Measurements from ENCODE around the gene CYB5R3. TPM values are rescaled to one million over a fixed set of nuclear protein-coding genes. Genes with fewer than 3 reads are reported as not detected.

Gene CYB5R3
- polyA plus RNA-seq, 1 of the 3 experiments (the other 2 are of a cell fraction) = 106 TPM

GRCh38 chr22:42693055-42693762 is 44.0 kb upstream of the CYB5R3 start:
- Histone ChIP-seq H3K4me2 (no peak overlapping the region), H3F3A (replicated peaks; ENCODE audit: insufficient read depth) (no peaks in the 10 kb centered on the region), H3K9me2 (no peaks in the 10 kb centered on the region), H3K4me3 (ENCODE audit: low read depth in 2 of 2, low read length in 1 of 2) (no peak overlapping the region), H2AFZ (ENCODE audit: low read depth) (no peak overlapping the region), H3K27me3 (ENCODE audit: insufficient read depth) (no peaks in the 10 kb centered on the region), H3K27ac (ENCODE audit: low read depth in 2 of 2, low read length in 1 of 2) (no peak overlapping the region), H3K4me1 (ENCODE audit: control insufficient read depth in 1 of 2, insufficient read depth in 2 of 2, low read depth in 1 of 2, low read length in 1 of 2) (peaks cover 2 to 7% of the 10 kb centered on the region in 2 experiments; a peak in 2 of 4 replicates), H3K79me2 (ENCODE audit: insufficient read depth) (no peaks in the 10 kb centered on the region), H3K36me3 (replicated peaks in 1 of 2; ENCODE audit: control insufficient read depth in 1 of 2, insufficient read depth in 2 of 2, low read length in 1 of 2) (no peaks in the 10 kb centered on the region), H4K20me1 (ENCODE audit: insufficient read depth) (no peaks in the 10 kb centered on the region), H3K9ac (no peak overlapping the region), H3K9me3 (no peaks in the 10 kb centered on the region)
- no peak for TF ChIP-seq CTCF (IDR thresholded peaks at IDR 0.05)
- no peak for TF ChIP-seq RAD21 (IDR thresholded peaks at IDR 0.05; ENCODE audit: low read length)
- TF ChIP-seq POLR2AphosphoS5 (IDR thresholded peaks at IDR 0.05; ENCODE audit: low read depth, low read length) = no peak
- TF ChIP-seq, protein P1, sequence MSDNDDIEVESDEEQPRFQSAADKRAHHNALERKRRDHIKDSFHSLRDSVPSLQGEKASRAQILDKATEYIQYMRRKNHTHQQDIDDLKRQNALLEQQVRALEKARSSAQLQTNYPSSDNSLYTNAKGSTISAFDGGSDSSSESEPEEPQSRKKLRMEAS (IDR thresholded peaks at IDR 0.05; ENCODE audit: low read depth) = no peak
- 100% methylated on average over 17 of the region's 51 CpGs for WGBS (ENCODE audit: low lambda C conversion rate)
- no peak for DNase-seq
- POLR2A ChIA-PET = no interaction called here
- CTCF ChIA-PET = interaction anchor here (1.0 kb wide), 1 partner anchor 8 kb away, joined by 3 read pairs; no protein-coding TSS in a partner anchor

DNA sequence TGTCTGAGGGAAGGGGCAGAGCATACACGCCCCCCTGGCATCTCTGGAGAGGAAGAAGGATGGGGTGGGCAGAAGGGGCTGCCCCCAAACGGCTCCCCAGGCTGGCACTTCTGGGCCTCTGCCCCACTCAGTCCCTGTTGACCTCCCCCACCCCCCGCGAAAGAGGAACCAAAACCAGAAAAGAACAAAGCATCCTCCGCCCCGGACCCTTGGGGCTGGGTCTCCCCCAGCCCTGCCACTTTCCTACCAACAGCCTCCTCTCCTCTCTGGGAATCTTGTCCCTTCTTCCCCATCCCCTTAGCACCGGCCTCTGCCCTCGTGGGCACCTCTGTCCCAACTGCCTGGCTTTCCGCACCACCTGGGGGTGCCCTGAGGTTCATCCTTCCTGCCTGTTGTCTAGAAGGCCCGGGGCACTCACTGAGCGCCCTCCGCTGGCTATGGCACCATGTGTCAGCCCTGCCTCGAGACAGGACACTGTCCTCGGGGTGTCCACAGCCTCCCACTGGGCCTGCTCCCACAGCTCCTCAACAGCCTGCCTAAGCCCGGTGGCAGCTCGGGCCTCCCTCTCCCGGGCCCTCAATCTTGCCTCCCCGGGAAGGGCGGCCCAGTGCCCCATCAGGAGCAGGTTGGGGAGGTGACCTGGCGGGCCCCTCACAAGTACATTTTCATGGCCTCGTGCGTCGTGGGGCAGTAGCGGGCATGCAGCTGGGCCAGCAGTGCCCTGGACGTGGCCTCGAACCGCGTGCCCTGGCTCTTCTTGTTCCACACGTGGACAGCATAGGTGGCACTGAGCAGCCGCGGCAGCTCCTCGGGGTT is 43.3 kb upstream of the CYB5R3 start:
- Histone ChIP-seq H4K20me1 (ENCODE audit: insufficient read depth) (no peaks in the 10 kb centered on the region), H3K79me2 (ENCODE audit: insufficient read depth) (no peaks in the 10 kb centered on the region), H3K9me2 (no peaks in the 10 kb centered on the region), H3K27me3 (ENCODE audit: insufficient read depth) (no peaks in the 10 kb centered on the region), H3F3A (replicated peaks; ENCODE audit: insufficient read depth) (no peaks in the 10 kb centered on the region), H3K27ac (ENCODE audit: low read depth in 2 of 2, low read length in 1 of 2) (no peak overlapping the region), H3K4me3 (ENCODE audit: low read depth in 2 of 2, low read length in 1 of 2) (no peak overlapping the region), H3K4me1 (ENCODE audit: control insufficient read depth in 1 of 2, insufficient read depth in 2 of 2, low read depth in 1 of 2, low read length in 1 of 2) (peaks cover 4 to 10% of the 10 kb centered on the region in 2 experiments; a peak in 2 of 4 replicates), H2AFZ (ENCODE audit: low read depth) (no peak overlapping the region), H3K9ac (no peak overlapping the region), H3K4me2 (no peak overlapping the region), H3K36me3 (replicated peaks in 1 of 2; ENCODE audit: control insufficient read depth in 1 of 2, insufficient read depth in 2 of 2, low read length in 1 of 2) (no peaks in the 10 kb centered on the region), H3K9me3 (no peaks in the 10 kb centered on the region)
- no peak for DNase-seq
- WGBS (ENCODE audit: low lambda C conversion rate) = 93% methylated on average over 13 of the region's 32 CpGs
- ChIA-PET POLR2A (no interaction called here), CTCF (interaction anchor here (1.0 kb wide), 1 partner anchor 8 kb away, joined by 3 read pairs; no protein-coding TSS in a partner anchor)
- no peak for TF ChIP-seq RCOR1 (IDR thresholded peaks at IDR 0.05; ENCODE audit: low read length)
- TF ChIP-seq EZH2phosphoT487 (IDR thresholded peaks at IDR 0.05; ENCODE audit: borderline replicate concordance, low read depth) = no peak
- no peak for TF ChIP-seq POLR2AphosphoS5 (IDR thresholded peaks at IDR 0.05; ENCODE audit: low read depth, low read length)
- TF ChIP-seq RXRA (IDR thresholded peaks at IDR 0.05; ENCODE audit: borderline replicate concordance, low read depth) = no peak
- TF ChIP-seq RAD21 (IDR thresholded peaks at IDR 0.05; ENCODE audit: low read length) = no peak
- TF ChIP-seq, protein P1 (IDR thresholded peaks at IDR 0.05; ENCODE audit: low read depth) = no peak
- no peak for TF ChIP-seq REST (IDR thresholded peaks at IDR 0.05; ENCODE audit: low read depth, low read length)
- no peak for TF ChIP-seq GATA2 (CRISPR knock-in tag; IDR thresholded peaks at IDR 0.05)
- TF ChIP-seq FOSL2 (IDR thresholded peaks at IDR 0.05; ENCODE audit: borderline replicate concordance, low read depth) = no peak
- TF ChIP-seq MEF2A (IDR thresholded peaks at IDR 0.05; ENCODE audit: borderline replicate concordance, low read depth) = no peak
- TF ChIP-seq, protein P2, sequence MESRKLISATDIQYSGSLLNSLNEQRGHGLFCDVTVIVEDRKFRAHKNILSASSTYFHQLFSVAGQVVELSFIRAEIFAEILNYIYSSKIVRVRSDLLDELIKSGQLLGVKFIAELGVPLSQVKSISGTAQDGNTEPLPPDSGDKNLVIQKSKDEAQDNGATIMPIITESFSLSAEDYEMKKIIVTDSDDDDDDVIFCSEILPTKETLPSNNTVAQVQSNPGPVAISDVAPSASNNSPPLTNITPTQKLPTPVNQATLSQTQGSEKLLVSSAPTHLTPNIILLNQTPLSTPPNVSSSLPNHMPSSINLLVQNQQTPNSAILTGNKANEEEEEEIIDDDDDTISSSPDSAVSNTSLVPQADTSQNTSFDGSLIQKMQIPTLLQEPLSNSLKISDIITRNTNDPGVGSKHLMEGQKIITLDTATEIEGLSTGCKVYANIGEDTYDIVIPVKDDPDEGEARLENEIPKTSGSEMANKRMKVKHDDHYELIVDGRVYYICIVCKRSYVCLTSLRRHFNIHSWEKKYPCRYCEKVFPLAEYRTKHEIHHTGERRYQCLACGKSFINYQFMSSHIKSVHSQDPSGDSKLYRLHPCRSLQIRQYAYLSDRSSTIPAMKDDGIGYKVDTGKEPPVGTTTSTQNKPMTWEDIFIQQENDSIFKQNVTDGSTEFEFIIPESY (IDR thresholded peaks at IDR 0.05; ENCODE audit: borderline replicate concordance, low read depth) = no peak
- TF ChIP-seq, protein P3, sequence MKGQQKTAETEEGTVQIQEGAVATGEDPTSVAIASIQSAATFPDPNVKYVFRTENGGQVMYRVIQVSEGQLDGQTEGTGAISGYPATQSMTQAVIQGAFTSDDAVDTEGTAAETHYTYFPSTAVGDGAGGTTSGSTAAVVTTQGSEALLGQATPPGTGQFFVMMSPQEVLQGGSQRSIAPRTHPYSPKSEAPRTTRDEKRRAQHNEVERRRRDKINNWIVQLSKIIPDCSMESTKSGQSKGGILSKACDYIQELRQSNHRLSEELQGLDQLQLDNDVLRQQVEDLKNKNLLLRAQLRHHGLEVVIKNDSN (IDR thresholded peaks at IDR 0.05; ENCODE audit: borderline replicate concordance, low read depth) = no peak
- no peak for TF ChIP-seq YY1 (IDR thresholded peaks at IDR 0.05; ENCODE audit: low read depth)

Measured in SK-N-SH (cell line).